ENCODE measurements around the gene C20orf141. TPM values are rescaled to one million over a fixed set of nuclear protein-coding genes. Genes with fewer than 3 reads are reported as not detected.

The C20orf141 gene
- total and polyA plus RNA-seq, 10 of the 15 experiments (the other 5 are each of a cell fraction or from before 2014, with no cell fraction given), result not detected

DNA sequence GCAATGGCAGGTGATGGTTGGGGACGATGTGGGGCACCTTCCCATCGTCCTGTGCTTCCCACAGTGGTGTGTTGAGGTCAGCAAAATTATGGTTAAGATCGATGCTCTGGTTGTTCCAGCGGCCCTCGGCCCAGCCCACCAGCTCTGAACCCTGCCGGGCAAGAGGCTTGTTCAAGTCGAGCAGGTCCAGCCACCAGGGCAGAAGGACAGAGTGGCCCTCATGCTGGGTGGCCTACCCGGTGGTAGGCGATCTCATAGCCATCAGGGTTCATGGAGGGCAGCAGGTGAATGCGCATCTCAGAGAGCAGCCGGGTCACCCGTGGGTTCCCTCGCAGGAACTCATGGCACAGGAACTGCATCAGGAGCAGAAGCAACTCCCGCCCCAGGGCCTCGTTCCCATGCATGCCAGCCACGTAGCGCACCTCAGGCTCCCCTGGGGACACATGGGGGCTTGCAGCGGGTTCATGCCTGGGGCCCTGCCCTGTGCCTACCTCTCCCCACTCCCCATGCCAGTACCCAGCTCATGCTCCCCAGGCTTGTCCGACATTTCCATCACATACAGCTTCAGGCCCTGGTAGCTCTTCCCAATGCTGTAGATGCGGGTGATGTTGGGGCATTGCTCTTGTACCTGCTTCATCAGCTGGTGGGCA lies 18.7 kb upstream of the C20orf141 start:
- Histone ChIP-seq H3K4me3 (no peak overlapping the region), H3K36me3 (ENCODE audit: control insufficient read depth in 2 of 2, insufficient read depth in 2 of 2, low read length in 1 of 2) (no peaks in the 10 kb centered on the region), H3K27me3 (replicated peaks in 1 of 2; ENCODE audit: control insufficient read depth in 2 of 2, insufficient read depth in 2 of 2, low read length in 1 of 2) (peaks cover 6 to 13% of the 10 kb centered on the region in 2 experiments; a peak in 3 of 4 replicates), H3K4me1 (ENCODE audit: control insufficient read depth, insufficient read depth, low read length) (no peaks in the 10 kb centered on the region), H3K27ac (ENCODE audit: control insufficient read depth, insufficient read depth) (no peak overlapping the region), H3K9ac (ENCODE audit: control insufficient read depth, insufficient read depth, low read length) (no peak overlapping the region), H3K4me2 (ENCODE audit: control insufficient read depth, insufficient read depth) (no peak overlapping the region), H3K79me2 (ENCODE audit: control insufficient read depth, insufficient read depth, low read length) (no peaks in the 10 kb centered on the region), H2AFZ (ENCODE audit: control insufficient read depth, low read depth, low read length) (no peak overlapping the region), H3K9me3 (replicated peaks; ENCODE audit: control insufficient read depth, insufficient read depth, low read length) (no peaks in the 10 kb centered on the region), H4K20me1 (ENCODE audit: control insufficient read depth, insufficient read depth) (no peaks in the 10 kb centered on the region)
- intact Hi-C loops (cut with micrococcal nuclease; ENCODE audit: unreplicated experiment) (no loop called here), in situ Hi-C loops (cut with MboI) (no loop called here)
- CTCF ChIA-PET, result no interaction called here
- 62% methylated on average over 20 of the region's 20 CpGs for WGBS (ENCODE audit: insufficient coverage, insufficient replicate concordance, low lambda C conversion rate, missing lambda C conversion rate)
- FAIRE-seq (no peak), ATAC-seq (no peak), DNase-seq (ENCODE audit: low read depth, low spot score) (no peak)
- TF ChIP-seq, protein P1, sequence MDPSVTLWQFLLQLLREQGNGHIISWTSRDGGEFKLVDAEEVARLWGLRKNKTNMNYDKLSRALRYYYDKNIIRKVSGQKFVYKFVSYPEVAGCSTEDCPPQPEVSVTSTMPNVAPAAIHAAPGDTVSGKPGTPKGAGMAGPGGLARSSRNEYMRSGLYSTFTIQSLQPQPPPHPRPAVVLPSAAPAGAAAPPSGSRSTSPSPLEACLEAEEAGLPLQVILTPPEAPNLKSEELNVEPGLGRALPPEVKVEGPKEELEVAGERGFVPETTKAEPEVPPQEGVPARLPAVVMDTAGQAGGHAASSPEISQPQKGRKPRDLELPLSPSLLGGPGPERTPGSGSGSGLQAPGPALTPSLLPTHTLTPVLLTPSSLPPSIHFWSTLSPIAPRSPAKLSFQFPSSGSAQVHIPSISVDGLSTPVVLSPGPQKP (IDR thresholded peaks at IDR 0.05; ENCODE audit: low read depth, low read length), result no peak
- TF ChIP-seq MEF2B (IDR thresholded peaks at IDR 0.05; ENCODE audit: partially characterized antibody, poor library complexity, severe bottlenecking), result no peak
- TF ChIP-seq TBL1XR1 (IDR thresholded peaks at IDR 0.05; ENCODE audit: low read depth, low read length), result no peak
- no peak for TF ChIP-seq MYC (IDR thresholded peaks at IDR 0.05; ENCODE audit: insufficient read depth, insufficient read length, insufficient replicate concordance, low read length, severe bottlenecking)
- TF ChIP-seq LARP7 (IDR thresholded peaks at IDR 0.05), result no peak
- TF ChIP-seq, protein P2, sequence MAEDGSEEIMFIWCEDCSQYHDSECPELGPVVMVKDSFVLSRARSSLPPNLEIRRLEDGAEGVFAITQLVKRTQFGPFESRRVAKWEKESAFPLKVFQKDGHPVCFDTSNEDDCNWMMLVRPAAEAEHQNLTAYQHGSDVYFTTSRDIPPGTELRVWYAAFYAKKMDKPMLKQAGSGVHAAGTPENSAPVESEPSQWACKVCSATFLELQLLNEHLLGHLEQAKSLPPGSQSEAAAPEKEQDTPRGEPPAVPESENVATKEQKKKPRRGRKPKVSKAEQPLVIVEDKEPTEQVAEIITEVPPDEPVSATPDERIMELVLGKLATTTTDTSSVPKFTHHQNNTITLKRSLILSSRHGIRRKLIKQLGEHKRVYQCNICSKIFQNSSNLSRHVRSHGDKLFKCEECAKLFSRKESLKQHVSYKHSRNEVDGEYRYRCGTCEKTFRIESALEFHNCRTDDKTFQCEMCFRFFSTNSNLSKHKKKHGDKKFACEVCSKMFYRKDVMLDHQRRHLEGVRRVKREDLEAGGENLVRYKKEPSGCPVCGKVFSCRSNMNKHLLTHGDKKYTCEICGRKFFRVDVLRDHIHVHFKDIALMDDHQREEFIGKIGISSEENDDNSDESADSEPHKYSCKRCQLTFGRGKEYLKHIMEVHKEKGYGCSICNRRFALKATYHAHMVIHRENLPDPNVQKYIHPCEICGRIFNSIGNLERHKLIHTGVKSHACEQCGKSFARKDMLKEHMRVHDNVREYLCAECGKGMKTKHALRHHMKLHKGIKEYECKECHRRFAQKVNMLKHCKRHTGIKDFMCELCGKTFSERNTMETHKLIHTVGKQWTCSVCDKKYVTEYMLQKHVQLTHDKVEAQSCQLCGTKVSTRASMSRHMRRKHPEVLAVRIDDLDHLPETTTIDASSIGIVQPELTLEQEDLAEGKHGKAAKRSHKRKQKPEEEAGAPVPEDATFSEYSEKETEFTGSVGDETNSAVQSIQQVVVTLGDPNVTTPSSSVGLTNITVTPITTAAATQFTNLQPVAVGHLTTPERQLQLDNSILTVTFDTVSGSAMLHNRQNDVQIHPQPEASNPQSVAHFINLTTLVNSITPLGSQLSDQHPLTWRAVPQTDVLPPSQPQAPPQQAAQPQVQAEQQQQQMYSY (CRISPR knock-in tag; IDR thresholded peaks at IDR 0.05), result no peak
- no peak for TF ChIP-seq TAF1 (IDR thresholded peaks at IDR 0.05; ENCODE audit: borderline replicate concordance, low read depth, low read length)
- no peak for TF ChIP-seq EZH2 (IDR thresholded peaks at IDR 0.05; ENCODE audit: borderline replicate concordance, control insufficient read depth, low read depth, low read length)
- no peak for TF ChIP-seq SMAD5 (IDR thresholded peaks at IDR 0.05; ENCODE audit: low read depth)
- TF ChIP-seq KLF5 (IDR thresholded peaks at IDR 0.05; ENCODE audit: partially characterized antibody), result no peak
- no peak for TF ChIP-seq TCF7 (IDR thresholded peaks at IDR 0.05; ENCODE audit: borderline replicate concordance)
- no peak for TF ChIP-seq CREM (IDR thresholded peaks at IDR 0.05; ENCODE audit: low read depth)
- TF ChIP-seq EED (IDR thresholded peaks at IDR 0.05; ENCODE audit: low read depth), result no peak
- POLR2A ChIA-PET, result no interaction called here
- no TSS peak for BruUV-seq (replicated peaks)
- SMC1A ChIA-PET (ENCODE audit: uncharacterized antibody, unreplicated experiment), result no interaction called here
- RAD21 ChIA-PET (ENCODE audit: unreplicated experiment), result no interaction called here
